K562 (cell line): ENCODE measurements around the gene IFNGR2. TPM values are rescaled to one million over a fixed set of nuclear protein-coding genes. Genes with fewer than 3 reads are reported as not detected.

ENCODE experiments used
- ATAC-seq: fragments of 200-7000 bp; cut with Tn5 transposase; 3 replicates; pipeline ENCODE4 v1.9.1; 2020; ENCODE audit warnings: moderate library complexity
- BruUV-seq: library from RNA; stranded (reverse); fragments of 400-500 nt; replicated peaks from 2 replicates; lab custom pipeline; 2021; lab: Mats Ljungman, UMichigan
- CTCF ChIA-PET: fragments of 300-600 bp; formaldehyde crosslinking; extraction: SDS; loops from one replicate; lab custom pipeline; 2021; ENCODE audit warnings: low intra/inter-chr PET ratio; lab: Yijun Ruan, JAX
- POLR2A ChIA-PET: fragments of 300-600, 350-650 bp; sonication (Branson Sonifier 250); formaldehyde crosslinking; extraction: SDS; loops from one replicate; lab custom pipeline; 2021; ENCODE audit warnings: antibody characterized with exemption, inconsistent platforms; lab: Yijun Ruan, JAX
- DNase-seq, 4 experiments: peaks; one replicate each; pipeline versions ENCODE4 v3.0.0 to v3.0.0-alpha.2; 2011 to 2018; ENCODE audit warnings: low spot score in 3 of 4, mixed read lengths in 3 of 4; ENCODE audit errors: extremely low read depth in 1 of 4
- FAIRE-seq: peaks from 2 replicates; lab custom pipeline; 2011; peaks lifted over from hg19 to GRCh38; lab: Jason Lieb, UNC
- H2AFZ ChIP-seq: 2 replicates; pipeline ENCODE4 v1.6.0; 2011; ENCODE audit warnings: low read depth, low read length, control low read depth, inconsistent platforms
- H3K27ac ChIP-seq: fragments of 200-600 bp; 3 replicates; pipeline ENCODE4 v1.8.0; 2011; ENCODE audit warnings: low read depth, mild to moderate bottlenecking, control low read depth, inconsistent platforms, low read length, moderate library complexity, mixed read lengths; ENCODE audit errors: extremely low read depth
- H3K27me3 ChIP-seq, 2 experiments: fragments of 300-600 bp in 1 of 2; 2 replicates in 1 of 2; 3 replicates in 1 of 2; pipeline versions ENCODE4 v1.6.0 to v1.8.0; 2011; ENCODE audit warnings: inconsistent platforms in 2 of 2, low read length in 2 of 2, mild to moderate bottlenecking in 1 of 2, mixed read lengths in 1 of 2, moderate library complexity in 1 of 2; ENCODE audit not compliant: control insufficient read depth in 2 of 2, insufficient read depth in 2 of 2
- H3K36me3 ChIP-seq: fragments of 300-600 bp; 3 replicates; pipeline ENCODE4 v1.8.0; 2011; ENCODE audit warnings: mild to moderate bottlenecking, low read length, inconsistent platforms; ENCODE audit not compliant: control insufficient read depth, insufficient read depth
- H3K4me1 ChIP-seq, 2 experiments: fragments of 200-600 bp in 1 of 2; replicated peaks in 1 of 2; 2 replicates in 1 of 2; 3 replicates in 1 of 2; pipeline versions ENCODE4 v1.5.1 to v1.8.0; 2011; ENCODE audit warnings: inconsistent platforms in 2 of 2, low read length in 2 of 2, mild to moderate bottlenecking in 1 of 2, mixed read lengths in 1 of 2, moderate library complexity in 1 of 2; ENCODE audit not compliant: control insufficient read depth in 2 of 2, insufficient read depth in 2 of 2
- H3K4me2 ChIP-seq: 2 replicates; pipeline ENCODE4 v1.6.1; 2011; ENCODE audit warnings: low read length, control low read depth, inconsistent platforms, mixed read lengths; ENCODE audit not compliant: insufficient read depth
- H3K4me3 ChIP-seq: fragments of 200-600 bp; sonication (generic), shearing (Covaris generic); 2 replicates; pipeline ENCODE4 v1.5.1; 2016; ENCODE audit warnings: control low read depth, inconsistent platforms
- H3K79me2 ChIP-seq: fragments of 200-600 bp; 3 replicates; pipeline ENCODE4 v1.8.0; 2011; ENCODE audit warnings: low read length, inconsistent platforms; ENCODE audit not compliant: control insufficient read depth, insufficient read depth
- H3K9ac ChIP-seq, 2 experiments: 2 replicates each; pipeline versions ENCODE4 v1.6.0 to v1.6.1; 2011; ENCODE audit warnings: low read depth in 2 of 2, low read length in 2 of 2, control low read depth in 1 of 2, inconsistent platforms in 1 of 2, mild to moderate bottlenecking in 1 of 2, mixed read lengths in 1 of 2; ENCODE audit not compliant: insufficient read depth in 1 of 2
- H3K9me1 ChIP-seq: one replicate; pipeline ENCODE4 v1.6.0; 2011; ENCODE audit warnings: inconsistent platforms, mild to moderate bottlenecking, low read length, moderate library complexity; ENCODE audit not compliant: control insufficient read depth, insufficient read depth
- H3K9me3 ChIP-seq: replicated peaks from 2 replicates; pipeline ENCODE4 v1.5.1; 2011; ENCODE audit warnings: low read depth, low read length, inconsistent platforms; ENCODE audit not compliant: control insufficient read depth, insufficient read depth
- H4K20me1 ChIP-seq: replicated peaks from 2 replicates; pipeline ENCODE4 v1.6.1; 2011; ENCODE audit warnings: low read length, inconsistent platforms, mixed read lengths; ENCODE audit not compliant: control insufficient read depth, insufficient read depth
- BCOR ChIP-seq: fragments of 450-650 bp; IDR thresholded peaks from 2 replicates; pipeline ENCODE4 v1.6.1; 2016
- FOXA3 ChIP-seq, 2 experiments: fragments of 450-650 bp in 1 of 2; sonication (generic) in 1 of 2; formaldehyde crosslinking; IDR thresholded peaks in 1 of 2; conservative IDR thresholded peaks in 1 of 2; 2 replicates each; pipeline versions ENCODE4 v1.4.0 to v1.8.0; 2020 to 2022; ENCODE audit warnings: mild to moderate bottlenecking in 2 of 2, missing genetic modification reagents in 1 of 2
- NBN ChIP-seq: fragments of 450-650 bp; IDR thresholded peaks from 2 replicates; pipeline ENCODE4 v1.6.1; 2016; ENCODE audit warnings: low read depth, mild to moderate bottlenecking
- NONO ChIP-seq, 2 experiments: fragments of 200-400 bp in 1 of 2; fragments of 450-650 bp in 1 of 2; formaldehyde crosslinking in 1 of 2; IDR thresholded peaks; 2 replicates each; pipeline ENCODE4 v1.6.1; 2017; ENCODE audit warnings: low read depth in 2 of 2, mild to moderate bottlenecking in 2 of 2, moderate library complexity in 2 of 2, low read length in 1 of 2
- POLR3A ChIP-seq: IDR thresholded peaks from 2 replicates; pipeline ENCODE4 v1.6.1; 2011; ENCODE audit warnings: borderline replicate concordance, mild to moderate bottlenecking, moderate library complexity; ENCODE audit not compliant: insufficient read length, insufficient read depth; ENCODE audit errors: extremely low read depth
- RNF2 ChIP-seq: sonication (generic); IDR thresholded peaks from 2 replicates; pipeline ENCODE4 v1.6.1; 2016
- SRF ChIP-seq, 2 experiments: fragments of 250-450, 450-650 bp in 1 of 2; sonication (Bioruptor Pico) in 1 of 2; sonication (generic) in 1 of 2; formaldehyde crosslinking; IDR thresholded peaks; 2 replicates each; pipeline versions ENCODE4 v1.5.0 to v1.5.1; 2020 to 2022; ENCODE audit warnings: mild to moderate bottlenecking in 1 of 2, missing genetic modification reagents in 1 of 2
- TAL1 ChIP-seq: fragments of 450-650 bp; IDR thresholded peaks from 2 replicates; pipeline ENCODE4 v1.6.1; 2016; ENCODE audit warnings: mild to moderate bottlenecking
- ZKSCAN1 ChIP-seq: fragments of 150-350 bp; IDR thresholded peaks from 2 replicates; pipeline ENCODE4 v1.6.1; 2016; ENCODE audit warnings: low read depth, low read length
- ZNF217 ChIP-seq: sonication (generic); formaldehyde crosslinking; IDR thresholded peaks from 2 replicates; pipeline ENCODE4 v1.8.0; 2022; ENCODE audit warnings: mild to moderate bottlenecking, missing genetic modification reagents
- ZNF431 ChIP-seq: sonication (generic); formaldehyde crosslinking; IDR thresholded peaks from 2 replicates; pipeline ENCODE4 v1.8.0; 2022; ENCODE audit warnings: mild to moderate bottlenecking, missing genetic modification reagents
- ZNF766 ChIP-seq: fragments of 200-800 bp; sonication (Bioruptor generic); conservative IDR thresholded peaks from 2 replicates; pipeline ENCODE4 v1.6.1; 2016; ENCODE audit warnings: missing genetic modification characterization, missing compliant biosample characterization
- WGBS: fragments of 100-300 bp; shearing (Covaris generic); methylation state at CpG from one replicate; pipeline ENCODE4 v1.1.6; 2016; ENCODE audit warnings: low coverage, mixed read lengths; ENCODE audit not compliant: insufficient coverage; ENCODE audit errors: missing lambda C conversion rate; 5-methylcytosine and 5-hydroxymethylcytosine counted together
- in situ Hi-C: fragments of 300-500 bp; cut with MboI; formaldehyde crosslinking; loops from 4 replicates; pipeline ENCODE4 v1.15.0; 2018; ENCODE audit warnings: inconsistent platforms, mixed read lengths
- intact Hi-C: fragments of 100-400 bp; cut with micrococcal nuclease; formaldehyde crosslinking; loops from 2 replicates; pipeline ENCODE4 v1.14.2; 2022
- polyA plus RNA-seq, 8 experiments: library from polyadenylated mRNA; depleted of rRNA in 4 of 8; stranded (reverse) in 5 of 8; unstranded in 3 of 8; fragments of >200 nt; fragmentation: Nextera tagmentation in 2 of 8; fragmentation: Illumina TruSeq in 1 of 8; extraction: Ambion mirVana in 2 of 8; extraction: Trizol in 1 of 8; gene quantifications; 2 replicates each; pipeline versions ENCODE4 v1.2.1 to v1.2.3, GENCODE V29; 2011 to 2014; ENCODE audit warnings: inconsistent platforms in 1 of 8, missing spikeins in 1 of 8
- total RNA-seq, 7 experiments: library from RNA; depleted of rRNA in 6 of 7; stranded (reverse); fragments of >200 nt in 6 of 7; fragmentation: Illumina TruSeq in 2 of 7; extraction: Trizol in 2 of 7; gene quantifications; 2 replicates each; pipeline versions ENCODE4 v1.2.1 to v1.2.3, GENCODE V29; 2011 to 2021; ENCODE audit warnings: low replicate concordance in 1 of 7
- TF ChIP-seq, protein P1 (sequence below): sonication (generic); formaldehyde crosslinking; IDR thresholded peaks from 2 replicates; pipeline ENCODE4 v1.8.1; 2023; ENCODE audit warnings: mild to moderate bottlenecking, missing genetic modification reagents
- TF ChIP-seq, protein P2 (sequence below), 2 experiments: IDR thresholded peaks; 2 replicates each; pipeline ENCODE4 v1.6.1; 2012; ENCODE audit warnings: improper control_type of control experiment in 2 of 2, low read depth in 2 of 2, low read length in 2 of 2, borderline replicate concordance in 1 of 2

IFNGR2 gene
- total and polyA plus RNA-seq, 9 of the 15 experiments (the other 6 are each of a cell fraction or from before 2014, with no cell fraction given) = 6.7 to 58.0 (median 28.5) TPM

DNA sequence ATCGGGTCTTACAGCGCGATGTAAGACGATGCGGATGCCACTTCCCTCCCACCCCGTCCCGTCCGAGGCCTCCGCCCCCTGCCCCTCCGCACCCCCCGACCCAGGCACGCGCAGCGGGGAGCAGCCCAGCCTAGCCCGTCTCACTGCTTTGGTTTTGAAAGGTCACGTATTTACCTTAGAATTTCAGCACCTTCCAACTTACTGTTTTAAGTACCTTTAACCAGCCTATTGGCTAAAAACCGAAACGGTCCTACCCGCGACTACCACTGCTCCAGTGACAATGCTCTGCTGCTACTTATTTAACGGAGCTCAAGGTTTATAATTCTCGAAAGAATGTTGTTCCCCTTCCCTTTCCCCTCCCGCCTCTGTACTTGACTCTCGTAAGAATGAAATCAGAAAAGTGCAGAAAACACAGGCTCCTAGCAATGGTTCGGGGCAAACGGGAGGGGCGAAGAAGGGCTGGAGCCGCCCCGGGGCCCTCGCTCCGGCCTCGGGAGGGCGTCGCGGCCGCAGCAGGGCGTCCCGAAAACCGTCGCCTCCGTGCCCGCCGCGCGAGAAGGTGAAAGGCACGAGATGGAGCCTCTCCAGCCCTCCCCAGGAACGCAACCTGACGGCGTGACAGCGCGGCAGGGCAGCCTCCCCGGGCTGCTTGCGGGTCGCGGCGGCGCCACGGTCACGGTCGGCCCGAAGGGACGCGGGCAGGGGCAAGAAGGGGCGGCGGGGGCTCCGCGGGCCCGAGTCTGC, 75.9 kb downstream of the IFNGR2 start:
- BruUV-seq = no TSS peak
- CTCF ChIA-PET = no interaction called here
- peak; percentile 64 for FAIRE-seq
- TF ChIP-seq NONO (IDR thresholded peaks at IDR 0.05; ENCODE audit: low read depth in 2 of 2, low read length in 1 of 2) = peak in 1 of 2 experiments; percentile 52; a peak in 3 of 4 replicates
- TF ChIP-seq NBN = peak; percentile 42; the same call in 1 of the 2 replicates
- TF ChIP-seq ZKSCAN1 = no peak
- TF ChIP-seq ZNF766 (CRISPR knock-in tag) = peak; percentile 47; the same call in 1 of the 2 replicates
- TF ChIP-seq, protein P1, sequence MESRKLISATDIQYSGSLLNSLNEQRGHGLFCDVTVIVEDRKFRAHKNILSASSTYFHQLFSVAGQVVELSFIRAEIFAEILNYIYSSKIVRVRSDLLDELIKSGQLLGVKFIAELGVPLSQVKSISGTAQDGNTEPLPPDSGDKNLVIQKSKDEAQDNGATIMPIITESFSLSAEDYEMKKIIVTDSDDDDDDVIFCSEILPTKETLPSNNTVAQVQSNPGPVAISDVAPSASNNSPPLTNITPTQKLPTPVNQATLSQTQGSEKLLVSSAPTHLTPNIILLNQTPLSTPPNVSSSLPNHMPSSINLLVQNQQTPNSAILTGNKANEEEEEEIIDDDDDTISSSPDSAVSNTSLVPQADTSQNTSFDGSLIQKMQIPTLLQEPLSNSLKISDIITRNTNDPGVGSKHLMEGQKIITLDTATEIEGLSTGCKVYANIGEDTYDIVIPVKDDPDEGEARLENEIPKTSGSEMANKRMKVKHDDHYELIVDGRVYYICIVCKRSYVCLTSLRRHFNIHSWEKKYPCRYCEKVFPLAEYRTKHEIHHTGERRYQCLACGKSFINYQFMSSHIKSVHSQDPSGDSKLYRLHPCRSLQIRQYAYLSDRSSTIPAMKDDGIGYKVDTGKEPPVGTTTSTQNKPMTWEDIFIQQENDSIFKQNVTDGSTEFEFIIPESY (CRISPR knock-in tag) = peak; percentile 64; the same call in 1 of the 2 replicates
- TF ChIP-seq ZNF431 = 0 out of 2 replicates have a peak, but pooled peaks have one; percentile 47
- TF ChIP-seq SRF (CRISPR knock-in tag; IDR thresholded peaks at IDR 0.05) = no peak
- TF ChIP-seq, protein P2, sequence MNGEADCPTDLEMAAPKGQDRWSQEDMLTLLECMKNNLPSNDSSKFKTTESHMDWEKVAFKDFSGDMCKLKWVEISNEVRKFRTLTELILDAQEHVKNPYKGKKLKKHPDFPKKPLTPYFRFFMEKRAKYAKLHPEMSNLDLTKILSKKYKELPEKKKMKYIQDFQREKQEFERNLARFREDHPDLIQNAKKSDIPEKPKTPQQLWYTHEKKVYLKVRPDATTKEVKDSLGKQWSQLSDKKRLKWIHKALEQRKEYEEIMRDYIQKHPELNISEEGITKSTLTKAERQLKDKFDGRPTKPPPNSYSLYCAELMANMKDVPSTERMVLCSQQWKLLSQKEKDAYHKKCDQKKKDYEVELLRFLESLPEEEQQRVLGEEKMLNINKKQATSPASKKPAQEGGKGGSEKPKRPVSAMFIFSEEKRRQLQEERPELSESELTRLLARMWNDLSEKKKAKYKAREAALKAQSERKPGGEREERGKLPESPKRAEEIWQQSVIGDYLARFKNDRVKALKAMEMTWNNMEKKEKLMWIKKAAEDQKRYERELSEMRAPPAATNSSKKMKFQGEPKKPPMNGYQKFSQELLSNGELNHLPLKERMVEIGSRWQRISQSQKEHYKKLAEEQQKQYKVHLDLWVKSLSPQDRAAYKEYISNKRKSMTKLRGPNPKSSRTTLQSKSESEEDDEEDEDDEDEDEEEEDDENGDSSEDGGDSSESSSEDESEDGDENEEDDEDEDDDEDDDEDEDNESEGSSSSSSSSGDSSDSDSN (IDR thresholded peaks at IDR 0.05; ENCODE audit: borderline replicate concordance in 1 of 2, low read depth in 2 of 2, low read length in 2 of 2) = peak; percentile 86 to 95
- no peak for TF ChIP-seq ZNF217 (CRISPR knock-in tag)
- TF ChIP-seq POLR3A = no peak
- 0 out of 2 replicates have a peak, but pooled peaks have one; percentile 44 for TF ChIP-seq RNF2
- no peak for TF ChIP-seq TAL1
- 0 out of 2 replicates have a peak, but pooled peaks have one; percentile 38 for TF ChIP-seq BCOR
- 0 out of 4 replicates have a peak, but pooled peaks of 1 of the 2 experiments have one; percentile 64 for TF ChIP-seq FOXA3 (CRISPR knock-in tag; conservative IDR thresholded peaks at IDR 0.05 in 1 of 2, IDR thresholded peaks at IDR 0.05 in 1 of 2)

More for the DNA sequence above, 75.9 kb downstream of the IFNGR2 start:
- Histone ChIP-seq H3K27ac (peak overlapping the region; percentile 90), H2AFZ (peak overlapping the region; percentile 93), H3K9me3 (no peaks in the 10 kb centered on the region), H3K9ac (peak overlapping the region; percentile 87 to 98), H3K27me3 (no peaks in the 10 kb centered on the region), H4K20me1 (no peaks in the 10 kb centered on the region), H3K4me1 (peaks cover 7 to 16% of the 10 kb centered on the region in 2 experiments; a peak in 3 of 5 replicates), H3K9me1 (no peaks in the 10 kb centered on the region), H3K4me3 (peak overlapping the region; percentile 97), H3K36me3 (peaks cover 4% of the 10 kb centered on the region; the same call in 1 of the 3 replicates), H3K79me2 (peaks cover 31% of the 10 kb centered on the region), H3K4me2 (peak overlapping the region; percentile 97)
- intact Hi-C loops = no loop called here
- POLR2A ChIA-PET = interaction anchor here (0.8 to 3.2 kb wide), 9 partner anchors 10 to 72 kb away, joined by 3 to 54 read pairs (median 5); partner anchors contain the start of genes DNAJC28, GART and SON
- DNase-seq (peak; percentile 64 to 68 (median 65)), ATAC-seq (peak; percentile 53)
- under 1% methylated on average over 67 of the region's 68 CpGs for WGBS
- in situ Hi-C loops = no loop called here
